GF-D8 (cell line): ENCODE data around the gene EYS.
"Not testable (repeated sequence)": the region's sequence is repeated elsewhere in the genome, so short reads cannot be mapped to it uniquely, and the experiment has no call there.

Experiments
- DNase-seq: peaks from one replicate; lab custom pipeline; 2025; lab: John Stamatoyannopoulos, UW

EYS gene

DNA sequence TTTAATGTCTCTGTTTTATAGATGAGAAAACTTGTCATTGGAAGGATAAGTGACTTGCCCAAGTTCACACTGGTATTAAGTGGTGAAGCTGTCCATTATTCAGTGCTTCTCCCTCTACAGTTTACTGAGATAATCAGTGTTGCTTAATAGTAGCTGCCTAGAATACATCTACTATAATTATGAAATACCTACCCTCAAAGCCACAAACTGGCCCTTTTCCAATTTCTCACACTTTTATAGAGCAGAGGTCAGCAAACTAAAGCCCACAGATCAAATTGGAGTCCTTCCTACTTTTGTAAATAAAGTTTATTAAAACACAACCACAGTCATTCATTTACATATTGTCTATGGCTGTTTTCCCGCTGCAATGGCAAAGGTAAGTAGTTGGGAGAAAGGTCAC lies 73.5 kb downstream of the EYS start:
- DNase-seq: peak; percentile 29

GRCh38 chr6:65631711-65632110 lies 75.3 kb downstream of the EYS start:
- DNase-seq: no peak

GRCh38 chr6:65627434-65627999 lies 79.5 kb downstream of the EYS start:
- DNase-seq: not testable (repeated sequence)

GRCh38 chr6:65627015-65627414 lies 80.0 kb downstream of the EYS start:
- DNase-seq: no peak

DNA sequence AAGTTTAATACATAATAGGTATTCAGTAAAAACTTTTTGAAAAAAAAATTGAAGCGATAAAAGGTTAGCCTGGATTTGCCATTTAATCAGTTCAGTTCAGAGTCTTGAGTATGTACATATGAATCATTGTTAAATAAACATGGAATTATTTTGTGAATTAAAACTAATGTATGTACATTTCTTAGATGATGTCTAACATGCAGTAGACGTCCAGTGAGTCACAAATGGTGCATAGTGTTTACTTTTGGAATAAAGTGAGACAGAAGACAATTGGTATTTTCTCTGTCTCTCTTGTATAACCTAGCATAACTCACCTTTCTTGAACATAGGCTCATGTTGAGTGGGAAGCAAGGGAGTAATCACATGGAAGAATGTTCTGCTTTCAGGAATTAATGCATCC lies 83.5 kb downstream of the EYS start:
- no peak for DNase-seq

- DNase-seq: no peak
Measured at GRCh38 chr6:65610746-65611145, 96.3 kb downstream of the EYS start.

- no peak for DNase-seq
Measured at GRCh38 chr6:65595540-65595939, 111.5 kb downstream of the EYS start.

GRCh38 chr6:65570340-65570739 lies 136.7 kb downstream of the EYS start:
- DNase-seq: no peak

GRCh38 chr6:65569505-65569904 lies 137.5 kb downstream of the EYS start:
- no peak for DNase-seq

DNA sequence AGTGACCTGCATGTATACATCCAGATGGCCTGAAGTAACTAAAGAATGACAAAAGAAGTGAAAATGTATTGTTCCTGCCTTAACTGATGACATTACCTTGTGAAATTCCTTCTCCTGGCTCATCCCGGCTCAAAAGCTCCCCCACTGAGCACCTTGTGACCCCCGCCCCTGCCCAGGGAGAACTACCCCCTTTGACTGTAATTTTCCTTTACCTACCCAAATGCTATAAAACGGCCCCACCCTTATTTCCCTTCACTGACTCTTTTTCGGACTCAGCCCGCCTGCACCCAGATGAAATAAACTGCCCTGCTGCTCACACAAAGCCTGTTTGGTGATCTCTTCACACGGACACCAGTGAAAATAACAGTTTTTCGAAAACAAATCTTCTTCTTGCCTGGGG lies 138.0 kb downstream of the EYS start:
- DNase-seq: not testable (repeated sequence)

- DNase-seq: no peak
Measured at GRCh38 chr6:65566117-65566516, 140.9 kb downstream of the EYS start.

GRCh38 chr6:65558071-65558470 lies 149.0 kb downstream of the EYS start:
- DNase-seq: no peak

GRCh38 chr6:65557224-65557623 lies 149.8 kb downstream of the EYS start:
- no peak for DNase-seq

- no peak for DNase-seq
Measured at GRCh38 chr6:65546894-65547293, 160.1 kb downstream of the EYS start.

DNA sequence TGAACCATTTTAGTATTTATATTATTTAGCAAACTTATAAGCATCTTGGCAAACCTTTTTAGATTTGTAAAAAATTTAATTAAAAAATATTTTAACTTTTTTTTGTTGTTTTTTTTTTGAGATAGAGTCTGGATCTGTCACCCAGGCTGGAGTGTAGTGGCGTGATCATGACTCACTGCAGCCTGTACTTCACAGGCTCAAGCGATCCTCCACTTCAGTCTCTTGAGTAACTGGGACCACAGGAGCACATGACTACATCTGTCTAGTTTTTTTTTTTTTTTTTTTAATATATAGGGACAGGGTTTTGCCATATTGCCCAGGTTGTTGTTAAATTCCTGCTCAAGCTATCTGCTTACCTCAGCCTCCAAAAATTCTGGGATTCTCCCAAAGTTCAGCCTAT lies 161.1 kb downstream of the EYS start:
- no peak for DNase-seq

DNA sequence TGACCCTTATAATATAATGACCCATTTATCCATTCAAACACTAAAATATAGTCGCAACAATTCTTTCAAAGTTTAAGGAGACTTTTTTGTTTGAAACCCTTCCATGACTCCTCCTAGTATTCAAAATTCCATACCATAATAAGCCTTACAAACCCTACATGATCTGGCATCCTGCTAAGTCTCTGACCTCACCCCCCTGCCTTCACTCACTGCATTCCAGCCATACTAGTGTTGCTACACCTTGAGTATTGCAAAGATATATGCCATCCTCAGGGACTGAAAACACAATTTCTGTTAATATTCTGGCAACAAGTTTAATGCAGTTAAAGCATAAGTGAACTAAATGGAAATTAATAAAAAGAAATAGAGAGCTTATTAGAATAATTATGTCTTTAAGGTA lies 168.4 kb downstream of the EYS start:
- DNase-seq: no peak

DNA sequence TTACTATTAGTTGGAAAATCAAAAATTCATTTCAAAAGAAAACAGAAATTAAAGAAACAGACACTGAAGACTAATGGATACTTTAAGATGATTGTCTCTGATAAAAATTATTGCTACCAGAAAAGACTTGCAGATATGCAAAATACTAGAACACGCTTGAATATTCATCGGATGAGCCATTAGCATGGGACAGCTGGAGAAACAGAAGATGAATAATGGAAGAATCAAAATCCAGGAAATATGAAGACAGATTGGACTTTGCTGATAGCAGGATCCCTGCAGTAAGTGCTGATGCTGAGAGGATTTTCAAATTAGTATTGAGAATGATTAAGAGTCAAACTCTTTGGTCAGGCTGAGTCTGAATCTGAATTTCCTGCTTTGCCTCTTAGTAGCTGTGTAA lies 169.4 kb downstream of the EYS start:
- no peak for DNase-seq

DNA sequence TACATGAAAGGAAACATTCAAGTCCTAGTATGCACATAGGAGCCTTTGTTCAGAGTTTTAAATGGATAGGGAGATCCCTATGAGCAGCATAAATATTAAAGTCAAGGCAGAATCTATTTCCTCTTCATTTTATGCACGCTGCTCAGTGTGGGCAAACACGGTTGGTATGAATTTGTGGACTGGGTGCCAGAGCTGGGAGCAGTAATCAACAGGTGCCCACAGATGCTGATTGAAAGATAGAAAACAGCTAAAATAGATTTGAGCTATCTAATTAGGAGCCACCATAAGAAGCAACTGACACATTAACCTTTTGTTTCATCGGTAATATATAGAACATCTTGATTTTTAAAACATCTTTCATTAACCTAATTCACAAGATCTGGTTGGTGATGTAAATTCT lies 175.5 kb downstream of the EYS start:
- no peak for DNase-seq

DNA sequence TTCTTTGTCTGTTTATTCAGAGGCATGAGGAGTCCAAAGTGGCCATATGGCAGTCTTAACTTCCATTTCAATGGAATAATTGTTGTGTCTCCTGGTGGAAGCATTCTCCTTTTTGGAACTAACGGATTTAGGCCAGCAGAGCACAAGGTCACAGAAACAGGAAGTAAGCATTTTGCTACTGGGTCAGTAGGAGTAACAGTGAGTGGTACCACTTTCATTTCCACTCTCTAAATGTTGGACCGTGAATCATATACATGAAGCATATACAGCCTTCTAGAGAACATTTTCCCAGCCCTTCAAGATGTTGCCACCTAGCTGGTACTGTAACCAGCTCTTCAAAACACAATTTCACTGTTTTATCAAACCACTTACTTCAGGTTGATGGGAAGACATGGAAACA lies 182.8 kb downstream of the EYS start:
- DNase-seq: no peak

DNA sequence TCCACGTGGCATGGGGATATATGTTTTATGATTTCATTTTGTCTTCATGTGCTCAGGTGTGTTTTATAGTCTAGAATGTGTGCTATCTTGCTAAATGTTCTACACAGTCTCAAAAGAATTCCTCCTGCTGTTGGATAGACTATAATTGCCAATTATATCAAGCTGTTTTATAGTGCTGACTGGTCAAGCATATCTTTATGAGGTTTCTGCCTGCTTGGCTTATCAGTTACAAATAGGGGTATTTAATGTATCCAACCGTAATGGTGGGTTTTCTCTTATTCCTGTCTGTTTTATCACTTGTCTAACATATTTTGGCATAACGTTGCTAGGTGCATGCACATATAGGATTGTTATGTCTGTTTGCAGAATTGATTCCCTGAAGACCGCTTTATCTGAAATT lies 201.3 kb downstream of the EYS start:
- DNase-seq: no peak

- DNase-seq: no peak
Measured at GRCh38 chr6:65501045-65501444, 206.0 kb downstream of the EYS start.

GRCh38 chr6:65483652-65484051 lies 223.4 kb downstream of the EYS start:
- not testable (repeated sequence) for DNase-seq

DNA sequence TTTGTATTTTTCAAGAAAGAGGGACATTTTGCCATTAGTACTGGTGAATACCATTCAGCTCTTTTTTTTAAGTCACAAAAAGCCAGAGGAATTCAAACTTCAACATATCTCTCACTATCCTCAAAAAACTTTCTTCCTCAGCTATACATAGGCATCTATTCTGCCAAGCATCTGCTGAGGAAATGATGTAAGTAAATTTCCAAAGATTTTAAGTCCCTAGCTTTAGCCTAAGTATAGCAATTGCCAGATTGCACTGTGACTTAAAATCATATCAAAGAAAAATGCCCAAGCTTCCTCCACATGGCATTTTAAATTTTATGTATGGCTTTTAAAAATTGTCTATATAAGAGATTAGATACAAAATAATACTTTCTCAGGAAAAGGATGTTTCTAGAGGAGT lies 237.4 kb downstream of the EYS start:
- DNase-seq: no peak

- DNase-seq: no peak
Measured at GRCh38 chr6:65468307-65468706, 238.7 kb downstream of the EYS start.

DNA sequence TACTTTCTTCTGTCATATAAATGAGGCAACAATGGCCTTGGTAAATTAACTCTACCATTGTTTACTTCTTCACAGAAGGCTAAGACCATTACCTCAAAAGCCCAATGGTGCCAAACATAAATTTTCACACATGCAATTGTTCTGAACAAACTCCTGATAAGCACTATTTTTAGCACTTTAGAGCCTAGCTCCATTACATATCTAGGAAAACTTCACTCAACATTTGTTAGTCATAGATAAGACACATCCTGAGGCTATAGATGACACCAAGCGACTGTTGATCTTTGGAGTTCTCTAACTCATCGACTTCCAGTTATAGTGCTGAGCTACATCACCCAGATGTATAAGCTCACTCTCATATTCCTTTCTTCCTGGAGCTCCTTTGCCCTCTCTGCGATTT lies 245.9 kb downstream of the EYS start:
- DNase-seq: no peak
